Measurements from ENCODE around the gene EXTL1.

The EXTL1 gene

DNA sequence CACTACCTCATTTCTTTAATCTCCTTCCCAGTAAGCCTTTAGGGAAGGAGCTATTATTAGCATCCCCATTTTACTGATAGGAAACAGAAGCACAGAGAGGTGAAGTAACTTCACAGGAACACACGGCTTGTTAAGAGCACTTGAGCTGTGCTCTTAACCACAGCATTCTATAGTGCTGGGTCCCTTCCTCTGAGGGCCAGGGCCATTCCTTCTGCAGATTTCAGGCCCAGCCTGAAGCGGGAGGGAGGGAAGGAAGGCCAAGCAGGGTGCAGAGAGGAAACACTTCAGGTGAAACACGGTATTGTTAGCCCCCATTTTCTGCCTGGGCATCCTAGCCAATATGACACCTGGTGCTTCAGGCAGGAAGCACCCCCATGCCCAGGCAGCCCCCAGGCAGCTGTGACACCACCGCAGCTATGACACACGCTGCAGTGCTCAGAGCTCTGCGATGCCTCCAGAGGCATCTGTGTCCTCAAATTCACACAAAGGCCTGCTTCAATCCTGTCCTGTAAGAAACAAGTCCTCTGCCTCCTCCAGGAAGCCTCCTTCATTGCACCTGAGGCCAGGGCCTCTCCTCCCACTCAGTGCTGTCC, 4.5 kb upstream of the EXTL1 start:
- no peak for TF ChIP-seq CTCF (IDR thresholded peaks at IDR 0.05; ENCODE audit: control insufficient read depth, extremely low read depth, insufficient read depth)
- no peak for DNase-seq (ENCODE audit: low read depth)
- no peak overlapping the region for H3K4me3 ChIP-seq (ENCODE audit: low read depth, low read length)

DNA sequence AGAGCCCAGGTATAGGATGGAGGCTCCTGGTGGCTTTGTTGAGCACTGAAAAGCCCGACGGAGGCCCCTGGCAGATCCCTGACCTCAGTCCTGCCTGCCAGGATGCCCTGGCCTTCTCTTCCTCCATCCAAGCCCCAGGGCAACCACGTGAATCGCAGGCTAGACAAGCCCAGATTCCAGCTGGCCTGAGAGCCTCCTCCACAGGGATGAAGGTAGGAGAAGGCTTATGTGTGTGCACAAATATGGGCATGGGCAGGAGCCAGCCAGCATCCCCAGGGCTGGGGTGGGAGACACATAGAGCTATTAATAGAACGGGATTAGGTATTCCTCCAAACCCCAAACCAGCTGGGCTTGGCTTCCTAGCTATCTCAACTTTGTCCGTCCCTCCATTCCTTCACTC, 4.0 kb upstream of the EXTL1 start:
- no peak for DNase-seq (ENCODE audit: low read depth)
- no peak for TF ChIP-seq CTCF (IDR thresholded peaks at IDR 0.05; ENCODE audit: control insufficient read depth, extremely low read depth, insufficient read depth)
- H3K4me3 ChIP-seq (ENCODE audit: low read depth, low read length): no peak overlapping the region

DNA sequence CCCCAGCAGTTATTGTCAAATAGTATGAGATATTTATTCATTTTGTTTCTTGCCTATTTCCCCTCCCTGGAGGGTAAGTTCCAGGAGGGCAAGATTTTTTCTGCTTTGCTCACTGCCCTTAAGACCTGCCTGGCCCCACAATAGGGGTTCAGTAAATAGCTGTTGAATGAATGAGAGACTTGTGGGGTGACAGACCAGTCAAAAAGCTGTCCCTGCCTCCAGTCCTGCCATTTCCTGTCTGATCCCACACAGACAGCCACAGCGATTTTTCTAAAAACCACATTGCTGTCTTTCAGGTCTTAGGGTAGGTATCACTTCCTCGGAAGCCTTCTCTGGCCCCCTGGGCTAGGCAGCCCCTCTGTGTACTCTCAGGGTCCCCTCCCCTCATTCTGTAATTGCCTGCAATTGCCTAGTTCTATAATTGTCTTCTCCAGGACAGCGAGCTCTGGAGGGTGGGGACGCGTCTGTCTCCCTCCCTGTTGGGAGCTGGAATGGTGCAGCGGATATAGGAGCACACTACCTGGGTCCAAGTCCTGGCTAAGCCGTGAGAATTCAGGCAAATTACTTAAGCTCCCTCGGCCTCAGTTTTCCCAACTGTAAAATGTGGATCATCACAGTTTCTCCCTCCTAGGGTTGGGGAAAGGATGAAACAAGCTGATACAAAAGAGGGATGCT, 1.8 kb upstream of the EXTL1 start:
- no peak overlapping the region for H3K4me3 ChIP-seq (ENCODE audit: low read depth, low read length)
- DNase-seq (ENCODE audit: low read depth): no peak
- TF ChIP-seq CTCF (IDR thresholded peaks at IDR 0.05; ENCODE audit: control insufficient read depth, extremely low read depth, insufficient read depth): no peak

GRCh38 chr1:26020330-26020768, 1.2 kb upstream of the EXTL1 start:
- no peak overlapping the region for H3K4me3 ChIP-seq (ENCODE audit: low read depth, low read length)
- no peak for TF ChIP-seq CTCF (IDR thresholded peaks at IDR 0.05; ENCODE audit: control insufficient read depth, extremely low read depth, insufficient read depth)
- DNase-seq (ENCODE audit: low read depth): no peak

GRCh38 chr1:26020941-26021646, 481 bp upstream of the EXTL1 start:
- TF ChIP-seq CTCF (IDR thresholded peaks at IDR 0.05; ENCODE audit: control insufficient read depth, extremely low read depth, insufficient read depth): no peak
- DNase-seq (ENCODE audit: low read depth): no peak
- no peak overlapping the region for H3K4me3 ChIP-seq (ENCODE audit: low read depth, low read length)

- DNase-seq (ENCODE audit: low read depth): no peak
- TF ChIP-seq CTCF (IDR thresholded peaks at IDR 0.05; ENCODE audit: control insufficient read depth, extremely low read depth, insufficient read depth): no peak
- H3K4me3 ChIP-seq (ENCODE audit: low read depth, low read length): no peak overlapping the region
These were observed 817 bp downstream of the EXTL1 start for GRCh38 chr1:26022404-26022779.

Data from LNCaP clone FGC (cell line).